Liver (tissue), 3 donors: ENCODE results near the gene MBD6.
A peak's percentile ranks its signal among the peaks of the same experiment; 100 is the strongest.

ENCODE experiments used
- CTCF ChIP-seq: fragments of 150-350 bp; IDR thresholded peaks from 2 replicates; pipeline ENCODE4 v1.5.1; 2017; ENCODE audit warnings: improper control_type of control experiment, low read depth, low read length; ENCODE audit not compliant: missing input control
- HNF4A ChIP-seq, 2 donors: conservative IDR thresholded peaks; 2 replicates each; pipeline ENCODE4 v1.6.1; 2016; ENCODE audit warnings: antibody characterized with exemption in 2 of 2, mild to moderate bottlenecking in 2 of 2
- JUND ChIP-seq, 2 donors: IDR thresholded peaks; 2 replicates each; pipeline ENCODE4 v1.6.1; 2016; ENCODE audit warnings: antibody characterized with exemption in 2 of 2
- NR2F2 ChIP-seq: IDR thresholded peaks from 2 replicates; pipeline ENCODE4 v1.6.1; 2016; ENCODE audit warnings: antibody characterized with exemption
- SP1 ChIP-seq: IDR thresholded peaks from 2 replicates; pipeline ENCODE4 v1.6.1; 2018; ENCODE audit warnings: antibody characterized with exemption, mild to moderate bottlenecking
- TAF1 ChIP-seq: conservative IDR thresholded peaks from 2 replicates; pipeline ENCODE4 v1.6.1; 2016; ENCODE audit warnings: antibody characterized with exemption, mild to moderate bottlenecking
- ZBTB33 ChIP-seq: IDR thresholded peaks from 2 replicates; pipeline ENCODE4 v1.6.1; 2016; ENCODE audit warnings: antibody characterized with exemption
- TF ChIP-seq, protein P1 (sequence below): IDR thresholded peaks from 2 replicates; pipeline ENCODE4 v1.6.1; 2016; ENCODE audit warnings: antibody characterized with exemption
- TF ChIP-seq, protein P2 (sequence below): IDR thresholded peaks from 2 replicates; pipeline ENCODE4 v1.6.1; 2016; ENCODE audit warnings: antibody characterized with exemption
- TF ChIP-seq, protein P3 (sequence below): IDR thresholded peaks from 2 replicates; pipeline ENCODE4 v1.6.1; 2016; ENCODE audit warnings: antibody characterized with exemption, mild to moderate bottlenecking
- donor health status: healthy.
- donor health status: healthy.

DNA sequence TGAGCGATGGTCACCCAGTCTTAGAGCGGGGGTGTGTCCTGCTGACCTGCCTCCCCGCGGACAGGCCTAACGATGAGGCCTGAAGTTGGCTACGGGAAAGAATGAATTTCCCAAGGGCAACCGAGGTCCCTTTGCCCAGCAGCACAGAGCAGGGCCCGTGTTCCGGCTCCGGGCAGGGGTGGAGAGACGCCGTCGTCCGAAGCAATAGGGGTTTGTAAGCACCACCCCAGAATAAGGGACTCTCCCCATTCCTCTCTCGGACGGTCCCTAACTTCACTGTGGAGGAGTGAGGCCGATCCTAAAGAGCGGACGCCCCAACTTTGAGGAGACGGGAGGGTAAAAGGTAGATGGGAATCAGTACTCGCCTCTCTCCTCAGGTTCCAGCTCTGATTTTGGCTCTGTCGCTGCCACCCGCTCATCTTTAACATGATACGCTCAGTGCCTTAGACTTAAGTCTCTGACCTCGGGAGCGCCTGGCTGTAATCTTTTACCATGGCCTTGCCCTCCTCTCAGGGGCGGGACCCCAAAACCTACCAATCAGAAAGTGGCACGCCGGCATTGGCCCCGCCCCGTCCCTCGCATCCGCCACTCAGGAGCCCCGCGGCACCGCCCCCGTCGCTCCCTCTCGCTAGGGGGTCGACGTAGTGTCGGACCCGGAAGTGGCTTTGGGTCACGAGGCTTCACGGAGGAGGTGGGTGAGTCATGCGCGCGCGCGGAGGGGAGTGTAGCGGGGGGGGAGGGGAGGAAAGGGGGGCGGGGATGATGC lies 2.4 kb upstream of the MBD6 start, which contains the start of gene DDIT3:
- peak; percentile 99 for TF ChIP-seq TAF1
- TF ChIP-seq CTCF, result no peak
- TF ChIP-seq, protein P1, sequence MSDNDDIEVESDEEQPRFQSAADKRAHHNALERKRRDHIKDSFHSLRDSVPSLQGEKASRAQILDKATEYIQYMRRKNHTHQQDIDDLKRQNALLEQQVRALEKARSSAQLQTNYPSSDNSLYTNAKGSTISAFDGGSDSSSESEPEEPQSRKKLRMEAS, result no peak
- TF ChIP-seq ZBTB33, result peak; percentile 32
- TF ChIP-seq, protein P2, sequence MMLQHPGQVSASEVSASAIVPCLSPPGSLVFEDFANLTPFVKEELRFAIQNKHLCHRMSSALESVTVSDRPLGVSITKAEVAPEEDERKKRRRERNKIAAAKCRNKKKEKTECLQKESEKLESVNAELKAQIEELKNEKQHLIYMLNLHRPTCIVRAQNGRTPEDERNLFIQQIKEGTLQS, result peak; percentile 73
- TF ChIP-seq JUND (IDR thresholded peaks at IDR 0.05), result peak; percentile 85 to 92
- peak; percentile 89 for TF ChIP-seq NR2F2
- TF ChIP-seq SP1, result peak; percentile 86
- TF ChIP-seq, protein P3, sequence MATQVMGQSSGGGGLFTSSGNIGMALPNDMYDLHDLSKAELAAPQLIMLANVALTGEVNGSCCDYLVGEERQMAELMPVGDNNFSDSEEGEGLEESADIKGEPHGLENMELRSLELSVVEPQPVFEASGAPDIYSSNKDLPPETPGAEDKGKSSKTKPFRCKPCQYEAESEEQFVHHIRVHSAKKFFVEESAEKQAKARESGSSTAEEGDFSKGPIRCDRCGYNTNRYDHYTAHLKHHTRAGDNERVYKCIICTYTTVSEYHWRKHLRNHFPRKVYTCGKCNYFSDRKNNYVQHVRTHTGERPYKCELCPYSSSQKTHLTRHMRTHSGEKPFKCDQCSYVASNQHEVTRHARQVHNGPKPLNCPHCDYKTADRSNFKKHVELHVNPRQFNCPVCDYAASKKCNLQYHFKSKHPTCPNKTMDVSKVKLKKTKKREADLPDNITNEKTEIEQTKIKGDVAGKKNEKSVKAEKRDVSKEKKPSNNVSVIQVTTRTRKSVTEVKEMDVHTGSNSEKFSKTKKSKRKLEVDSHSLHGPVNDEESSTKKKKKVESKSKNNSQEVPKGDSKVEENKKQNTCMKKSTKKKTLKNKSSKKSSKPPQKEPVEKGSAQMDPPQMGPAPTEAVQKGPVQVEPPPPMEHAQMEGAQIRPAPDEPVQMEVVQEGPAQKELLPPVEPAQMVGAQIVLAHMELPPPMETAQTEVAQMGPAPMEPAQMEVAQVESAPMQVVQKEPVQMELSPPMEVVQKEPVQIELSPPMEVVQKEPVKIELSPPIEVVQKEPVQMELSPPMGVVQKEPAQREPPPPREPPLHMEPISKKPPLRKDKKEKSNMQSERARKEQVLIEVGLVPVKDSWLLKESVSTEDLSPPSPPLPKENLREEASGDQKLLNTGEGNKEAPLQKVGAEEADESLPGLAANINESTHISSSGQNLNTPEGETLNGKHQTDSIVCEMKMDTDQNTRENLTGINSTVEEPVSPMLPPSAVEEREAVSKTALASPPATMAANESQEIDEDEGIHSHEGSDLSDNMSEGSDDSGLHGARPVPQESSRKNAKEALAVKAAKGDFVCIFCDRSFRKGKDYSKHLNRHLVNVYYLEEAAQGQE, result peak; percentile 95
- TF ChIP-seq HNF4A (conservative IDR thresholded peaks at IDR 0.05), result peak; percentile 47 to 78
